ENCODE results near the gene LSP1.

LSP1 gene

GRCh38 chr11:1820463-1821325 is 32.2 kb upstream of the LSP1 start:
- H3K79me2 ChIP-seq (ENCODE audit: low read length), result no peaks in the 10 kb centered on the region
- no peaks in the 10 kb centered on the region for H3K4me1 ChIP-seq (ENCODE audit: low read length)
- H3K36me3 ChIP-seq (replicated peaks; ENCODE audit: insufficient read depth, low read length), result no peaks in the 10 kb centered on the region
- H3K27me3 ChIP-seq (replicated peaks; ENCODE audit: insufficient read depth, low read length), result peaks cover 84% of the 10 kb centered on the region
- H3K9me2 ChIP-seq (replicated peaks; ENCODE audit: insufficient read depth, low read length), result no peaks in the 10 kb centered on the region
- TF ChIP-seq CTCF (IDR thresholded peaks at IDR 0.05; ENCODE audit: low read length), result no peak
- no peak for TF ChIP-seq EZH2phosphoT487 (IDR thresholded peaks at IDR 0.05; ENCODE audit: low read length)
- TF ChIP-seq EZH2 (optimal IDR thresholded peaks at IDR 0.05; ENCODE audit: low read depth, low read length), result no peak
- no peaks in the 10 kb centered on the region for H3K9me3 ChIP-seq (replicated peaks; ENCODE audit: insufficient read depth, low read length)
- H3K4me2 ChIP-seq (ENCODE audit: low read depth, low read length), result no peak overlapping the region
- H3K4me3 ChIP-seq (ENCODE audit: low read length), result no peak overlapping the region
- H3F3A ChIP-seq (ENCODE audit: insufficient read depth, low read length), result no peaks in the 10 kb centered on the region
- no peaks in the 10 kb centered on the region for H4K20me1 ChIP-seq (ENCODE audit: insufficient read depth, low read length)
- H3K27ac ChIP-seq (ENCODE audit: low read length), result no peak overlapping the region
- no peak for DNase-seq
- no peak overlapping the region for H3K9ac ChIP-seq (ENCODE audit: low read length)
- H2AFZ ChIP-seq (ENCODE audit: low read length), result no peak overlapping the region

DNA sequence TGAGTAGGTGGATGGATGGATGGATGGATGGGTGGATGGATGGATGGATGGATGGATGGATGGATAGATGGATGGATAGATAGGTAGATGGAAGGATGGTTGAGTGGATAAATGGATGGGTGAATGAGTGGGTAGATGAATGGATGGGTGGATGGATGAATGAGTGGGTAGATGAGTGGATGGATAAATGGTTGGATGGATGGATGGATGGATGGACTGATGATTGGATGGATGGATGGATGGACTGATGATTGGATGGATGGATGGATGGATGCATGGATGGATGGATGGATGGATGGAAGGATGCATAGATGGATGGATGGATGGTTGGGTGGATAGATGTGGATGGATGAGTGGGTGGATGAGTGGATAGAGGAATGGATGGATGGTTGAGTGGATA is 31.3 kb upstream of the LSP1 start:
- H3K4me3 ChIP-seq (ENCODE audit: low read length), result no peak overlapping the region
- H3K79me2 ChIP-seq (ENCODE audit: low read length), result no peaks in the 10 kb centered on the region
- H3K9me3 ChIP-seq (replicated peaks; ENCODE audit: insufficient read depth, low read length), result no peaks in the 10 kb centered on the region
- no peak overlapping the region for H2AFZ ChIP-seq (ENCODE audit: low read length)
- no peak overlapping the region for H3K27ac ChIP-seq (ENCODE audit: low read length)
- no peak overlapping the region for H3K4me2 ChIP-seq (ENCODE audit: low read depth, low read length)
- H3K9me2 ChIP-seq (replicated peaks; ENCODE audit: insufficient read depth, low read length), result no peaks in the 10 kb centered on the region
- no peak overlapping the region for H3K9ac ChIP-seq (ENCODE audit: low read length)
- H3K27me3 ChIP-seq (replicated peaks; ENCODE audit: insufficient read depth, low read length), result peaks cover 84% of the 10 kb centered on the region
- TF ChIP-seq CTCF (IDR thresholded peaks at IDR 0.05; ENCODE audit: low read length) (no peak), EZH2 (optimal IDR thresholded peaks at IDR 0.05; ENCODE audit: low read depth, low read length) (no peak), EZH2phosphoT487 (IDR thresholded peaks at IDR 0.05; ENCODE audit: low read length) (no peak)
- H3F3A ChIP-seq (ENCODE audit: insufficient read depth, low read length), result no peaks in the 10 kb centered on the region
- no peaks in the 10 kb centered on the region for H3K36me3 ChIP-seq (replicated peaks; ENCODE audit: insufficient read depth, low read length)
- H4K20me1 ChIP-seq (ENCODE audit: insufficient read depth, low read length), result no peaks in the 10 kb centered on the region
- DNase-seq, result no peak
- H3K4me1 ChIP-seq (ENCODE audit: low read length), result no peaks in the 10 kb centered on the region

- H3K27ac ChIP-seq (ENCODE audit: low read length), result no peak overlapping the region
- no peak overlapping the region for H2AFZ ChIP-seq (ENCODE audit: low read length)
- no peaks in the 10 kb centered on the region for H3K79me2 ChIP-seq (ENCODE audit: low read length)
- H3K9ac ChIP-seq (ENCODE audit: low read length), result no peak overlapping the region
- no peaks in the 10 kb centered on the region for H3K9me3 ChIP-seq (replicated peaks; ENCODE audit: insufficient read depth, low read length)
- no peak for TF ChIP-seq CTCF (IDR thresholded peaks at IDR 0.05; ENCODE audit: low read length)
- TF ChIP-seq EZH2 (optimal IDR thresholded peaks at IDR 0.05; ENCODE audit: low read depth, low read length), result no peak
- TF ChIP-seq EZH2phosphoT487 (IDR thresholded peaks at IDR 0.05; ENCODE audit: low read length), result no peak
- no peaks in the 10 kb centered on the region for H4K20me1 ChIP-seq (ENCODE audit: insufficient read depth, low read length)
- DNase-seq, result no peak
- no peaks in the 10 kb centered on the region for H3F3A ChIP-seq (ENCODE audit: insufficient read depth, low read length)
- no peak overlapping the region for H3K4me2 ChIP-seq (ENCODE audit: low read depth, low read length)
- H3K4me1 ChIP-seq (ENCODE audit: low read length), result no peaks in the 10 kb centered on the region
- H3K4me3 ChIP-seq (ENCODE audit: low read length), result no peak overlapping the region
- no peaks in the 10 kb centered on the region for H3K9me2 ChIP-seq (replicated peaks; ENCODE audit: insufficient read depth, low read length)
- peaks cover 84% of the 10 kb centered on the region for H3K27me3 ChIP-seq (replicated peaks; ENCODE audit: insufficient read depth, low read length)
- H3K36me3 ChIP-seq (replicated peaks; ENCODE audit: insufficient read depth, low read length), result no peaks in the 10 kb centered on the region
Measured at GRCh38 chr11:1822648-1823375, 30.1 kb upstream of the LSP1 start.

All from MM.1S (cell line).